ENCODE results near the gene SELENON.

GRCh38 chr1:25804964-25805862 is 5.2 kb downstream of the SELENON start:
- TF ChIP-seq CTCF (IDR thresholded peaks at IDR 0.05 in 8 of 11, conservative IDR thresholded peaks at IDR 0.05 in 3 of 11) (no peak), POLR2A (IDR thresholded peaks at IDR 0.05) (no peak), POLR2AphosphoS5 (IDR thresholded peaks at IDR 0.05) (no peak)
